ENCODE data around the gene WBP2.

GRCh38 chr17:75830164-75831031 lies 24.7 kb downstream of the WBP2 start:
- TF ChIP-seq ZNF513 (tag by site-specific recombination; IDR thresholded peaks at IDR 0.05) = no peak
- no peak for TF ChIP-seq ZNF701 (tag by site-specific recombination; IDR thresholded peaks at IDR 0.05)
- no peak for TF ChIP-seq ZNF404 (tag by site-specific recombination; IDR thresholded peaks at IDR 0.05)
- TF ChIP-seq ZNF645 (tag by site-specific recombination; IDR thresholded peaks at IDR 0.05) = no peak
- no peak for TF ChIP-seq GLI2 (tag by site-specific recombination; IDR thresholded peaks at IDR 0.05; ENCODE audit: borderline replicate concordance, low read depth)

All from HEK293 (cell line).